ENCODE results near the gene ITGA11.

GRCh38 chr15:68475449-68475848, 43.5 kb upstream of the ITGA11 start:
- TF ChIP-seq ZC3H10 (CRISPR knock-in tag; IDR thresholded peaks at IDR 0.05) (no peak), ZNF70 (CRISPR knock-in tag; IDR thresholded peaks at IDR 0.05) (no peak), TCF4 (CRISPR knock-in tag; IDR thresholded peaks at IDR 0.05; ENCODE audit: borderline replicate concordance) (no peak), OSR1 (CRISPR knock-in tag; IDR thresholded peaks at IDR 0.05) (no peak), ZFP30 (CRISPR knock-in tag; IDR thresholded peaks at IDR 0.05) (no peak), TOX (CRISPR knock-in tag; IDR thresholded peaks at IDR 0.05; ENCODE audit: borderline replicate concordance) (no peak), ARNTL (CRISPR knock-in tag; IDR thresholded peaks at IDR 0.05; ENCODE audit: borderline replicate concordance, low read depth) (no peak)

Measured in SK-N-SH treated with all-trans-retinoic acid at 6 μM for 48 hours (cell line).